Activated CD8-positive, alpha-beta T cell treated with anti-CD3 and anti-CD28 coated beads, Interleukin-2, amount 10 ng/mL, durations not matched to agents 7 days and 5 days (primary cell): Measurements from ENCODE around the gene KAT6B. TPM values are rescaled to one million over a fixed set of nuclear protein-coding genes. Genes with fewer than 3 reads are reported as not detected.

Experiments used
- ATAC-seq: fragments of 150-1000 bp; cut with Tn5 transposase; one replicate; pipeline ENCODE4 v1.10.0; 2021; ENCODE audit warnings: moderate library complexity
- CTCF ChIA-PET: fragments of 350-600 bp; sonication (Branson Sonifier 250); formaldehyde crosslinking; loops from one replicate; lab custom pipeline; 2021; ENCODE audit warnings: antibody characterized with exemption; lab: Charles Lee
- POLR2A ChIA-PET: fragments of 350-600 bp; sonication (Branson Sonifier 250); formaldehyde crosslinking; loops from one replicate; lab custom pipeline; 2021; ENCODE audit warnings: antibody characterized with exemption; lab: Charles Lee
- DNase-seq: peaks from one replicate; pipeline ENCODE4 v3.0.0-alpha.2; 2020
- H3K27ac Mint-ChIP-seq: one replicate; pipeline ENCODE4 v1.8.0; 2021; ENCODE audit warnings: mild to moderate bottlenecking, mixed read lengths
- H3K27me3 Mint-ChIP-seq: one replicate; pipeline ENCODE4 v1.8.0; 2021; ENCODE audit warnings: low read depth, mixed read lengths
- H3K36me3 Mint-ChIP-seq: one replicate; pipeline ENCODE4 v1.8.0; 2021; ENCODE audit warnings: low read depth, mixed read lengths
- H3K4me1 Mint-ChIP-seq: one replicate; pipeline ENCODE4 v1.8.0; 2021; ENCODE audit warnings: low read depth, mixed read lengths
- H3K4me3 Mint-ChIP-seq: one replicate; pipeline ENCODE4 v1.8.0; 2021; ENCODE audit warnings: mild to moderate bottlenecking, mixed read lengths
- H3K9me3 Mint-ChIP-seq: one replicate; pipeline ENCODE4 v1.8.0; 2022; ENCODE audit warnings: mixed read lengths; ENCODE audit not compliant: insufficient read depth
- total RNA-seq, 2 experiments: library from RNA; stranded (reverse); gene quantifications; one replicate each; pipeline ENCODE4 v1.2.3, GENCODE V29; 2021

Gene KAT6B
- total RNA-seq, 2 experiments from 2014 or later = 40.3 to 43.1 TPM

GRCh38 chr10:75066271-75066670 lies 239.9 kb downstream of the KAT6B start:
- no peaks in the 10 kb centered on the region for H3K36me3 Mint-ChIP-seq
- ChIA-PET CTCF (no interaction called here), POLR2A (interaction anchor here (1.3 kb wide), 1 partner anchor 45 kb away, joined by 3 read pairs; the partner anchor contains the start of gene SAMD8)
- H3K4me3 Mint-ChIP-seq = no peak overlapping the region
- H3K27ac Mint-ChIP-seq = no peak overlapping the region
- peaks cover 8% of the 10 kb centered on the region for H3K4me1 Mint-ChIP-seq
- H3K9me3 Mint-ChIP-seq = no peaks in the 10 kb centered on the region
- ATAC-seq (no peak), DNase-seq (no peak)
- H3K27me3 Mint-ChIP-seq = no peaks in the 10 kb centered on the region

- H3K4me1 Mint-ChIP-seq = peaks cover 3% of the 10 kb centered on the region
- ATAC-seq (no peak), DNase-seq (no peak)
- H3K4me3 Mint-ChIP-seq = no peak overlapping the region
- CTCF ChIA-PET = no interaction called here
- H3K9me3 Mint-ChIP-seq = no peaks in the 10 kb centered on the region
- H3K27ac Mint-ChIP-seq = no peak overlapping the region
- no peaks in the 10 kb centered on the region for H3K36me3 Mint-ChIP-seq
- H3K27me3 Mint-ChIP-seq = no peaks in the 10 kb centered on the region
- POLR2A ChIA-PET = no interaction called here
These were observed 240.9 kb downstream of the KAT6B start for GRCh38 chr10:75067272-75067671.

- H3K27me3 Mint-ChIP-seq = no peaks in the 10 kb centered on the region
These were observed 242.1 kb downstream of the KAT6B start for GRCh38 chr10:75068523-75068922.

GRCh38 chr10:75070476-75070875 lies 244.1 kb downstream of the KAT6B start:
- H3K4me3 Mint-ChIP-seq = no peak overlapping the region
- ChIA-PET CTCF (interaction anchor here (0.6 to 1.0 kb wide), 2 partner anchors 16 to 30 kb away, joined by 3 read pairs; no protein-coding TSS in a partner anchor), POLR2A (no interaction called here)
- no peak for ATAC-seq
- no peaks in the 10 kb centered on the region for H3K27me3 Mint-ChIP-seq
- peaks cover 13% of the 10 kb centered on the region for H3K4me1 Mint-ChIP-seq
- H3K36me3 Mint-ChIP-seq = no peaks in the 10 kb centered on the region
- H3K27ac Mint-ChIP-seq = no peak overlapping the region
- no peak for DNase-seq
- no peaks in the 10 kb centered on the region for H3K9me3 Mint-ChIP-seq

More at GRCh38 chr10:75068523-75068922, 242.1 kb downstream of the KAT6B start:
- POLR2A ChIA-PET = interaction anchor here (0.6 kb wide), 1 partner anchor 181 kb away, joined by 3 read pairs; no protein-coding TSS in a partner anchor
- H3K9me3 Mint-ChIP-seq = no peaks in the 10 kb centered on the region
- ATAC-seq (no peak), DNase-seq (no peak)
- no peaks in the 10 kb centered on the region for H3K36me3 Mint-ChIP-seq
- CTCF ChIA-PET = no interaction called here
- H3K27ac Mint-ChIP-seq = no peak overlapping the region
- no peaks in the 10 kb centered on the region for H3K4me1 Mint-ChIP-seq
- H3K4me3 Mint-ChIP-seq = no peak overlapping the region

- H3K27me3 Mint-ChIP-seq = no peaks in the 10 kb centered on the region
- no peak overlapping the region for H3K27ac Mint-ChIP-seq
- H3K9me3 Mint-ChIP-seq = no peaks in the 10 kb centered on the region
- ChIA-PET CTCF (interaction anchor here (1.0 kb wide), 1 partner anchor 17 kb away, joined by 3 read pairs; no protein-coding TSS in a partner anchor), POLR2A (no interaction called here)
- no peaks in the 10 kb centered on the region for H3K36me3 Mint-ChIP-seq
- H3K4me1 Mint-ChIP-seq = peaks cover 15% of the 10 kb centered on the region
- ATAC-seq (no peak), DNase-seq (no peak)
- no peak overlapping the region for H3K4me3 Mint-ChIP-seq
These were observed 244.6 kb downstream of the KAT6B start for GRCh38 chr10:75070961-75071428.

- H3K9me3 Mint-ChIP-seq = no peaks in the 10 kb centered on the region
- no peaks in the 10 kb centered on the region for H3K27me3 Mint-ChIP-seq
- CTCF ChIA-PET = no interaction called here
- no peaks in the 10 kb centered on the region for H3K36me3 Mint-ChIP-seq
- peaks cover 20% of the 10 kb centered on the region for H3K4me1 Mint-ChIP-seq
- ATAC-seq (no peak), DNase-seq (no peak)
- no peak overlapping the region for H3K4me3 Mint-ChIP-seq
- no peak overlapping the region for H3K27ac Mint-ChIP-seq
- POLR2A ChIA-PET = no interaction called here
These were observed 245.4 kb downstream of the KAT6B start for GRCh38 chr10:75071756-75072155.

- Mint-ChIP-seq H3K4me1 (peaks cover 20% of the 10 kb centered on the region), H3K4me3 (no peak overlapping the region), H3K27ac (no peak overlapping the region), H3K36me3 (no peaks in the 10 kb centered on the region), H3K9me3 (no peaks in the 10 kb centered on the region), H3K27me3 (no peaks in the 10 kb centered on the region)
- no peak for ATAC-seq
- POLR2A ChIA-PET = no interaction called here
- DNase-seq = no peak
- CTCF ChIA-PET = no interaction called here
These were observed 246.3 kb downstream of the KAT6B start for GRCh38 chr10:75072727-75073126.

GRCh38 chr10:75073442-75073841 lies 247.0 kb downstream of the KAT6B start:
- ChIA-PET CTCF (no interaction called here), POLR2A (no interaction called here)
- no peak for DNase-seq
- Mint-ChIP-seq H3K36me3 (no peaks in the 10 kb centered on the region), H3K4me3 (no peak overlapping the region), H3K27me3 (no peaks in the 10 kb centered on the region), H3K4me1 (peaks cover 20% of the 10 kb centered on the region), H3K27ac (no peak overlapping the region), H3K9me3 (no peaks in the 10 kb centered on the region)
- no peak for ATAC-seq

GRCh38 chr10:75074711-75075445 lies 248.5 kb downstream of the KAT6B start:
- Mint-ChIP-seq H3K9me3 (no peaks in the 10 kb centered on the region), H3K4me1 (peaks cover 20% of the 10 kb centered on the region), H3K36me3 (no peaks in the 10 kb centered on the region), H3K4me3 (no peak overlapping the region), H3K27ac (peak overlapping the region; percentile 62), H3K27me3 (no peaks in the 10 kb centered on the region)
- ChIA-PET CTCF (interaction anchor here (1.0 to 1.3 kb wide), 2 partner anchors 10 to 30 kb away, joined by 3 read pairs; no protein-coding TSS in a partner anchor), POLR2A (no interaction called here)
- DNase-seq = no peak
- ATAC-seq = no peak

- no peak overlapping the region for H3K27ac Mint-ChIP-seq
- ChIA-PET CTCF (interaction anchor here (1.2 to 1.8 kb wide), 2 partner anchors 23 to 337 kb away, joined by 4 to 6 read pairs; a partner anchor contains a TSS), POLR2A (interaction anchor here (1.1 kb wide), 1 partner anchor 35 kb away, joined by 4 read pairs; the partner anchor contains the start of gene SAMD8)
- ATAC-seq (no peak), DNase-seq (no peak)
- no peak overlapping the region for H3K4me3 Mint-ChIP-seq
- H3K4me1 Mint-ChIP-seq = peaks cover 20% of the 10 kb centered on the region
- H3K9me3 Mint-ChIP-seq = peaks cover 5% of the 10 kb centered on the region
- H3K27me3 Mint-ChIP-seq = no peaks in the 10 kb centered on the region
- no peaks in the 10 kb centered on the region for H3K36me3 Mint-ChIP-seq
These were observed 249.9 kb downstream of the KAT6B start for GRCh38 chr10:75076348-75076747.

GRCh38 chr10:75079436-75080083 lies 253.2 kb downstream of the KAT6B start:
- no peak for ATAC-seq
- Mint-ChIP-seq H3K27ac (no peak overlapping the region), H3K36me3 (no peaks in the 10 kb centered on the region), H3K9me3 (peaks cover 9% of the 10 kb centered on the region), H3K27me3 (no peaks in the 10 kb centered on the region), H3K4me3 (no peak overlapping the region), H3K4me1 (peaks cover 16% of the 10 kb centered on the region)
- ChIA-PET POLR2A (no interaction called here), CTCF (no interaction called here)
- DNase-seq = no peak

- Mint-ChIP-seq H3K27me3 (no peaks in the 10 kb centered on the region), H3K4me3 (no peak overlapping the region), H3K9me3 (peaks cover 9% of the 10 kb centered on the region), H3K4me1 (peaks cover 6% of the 10 kb centered on the region), H3K27ac (no peak overlapping the region), H3K36me3 (no peaks in the 10 kb centered on the region)
- ChIA-PET POLR2A (no interaction called here), CTCF (no interaction called here)
- ATAC-seq = no peak
- DNase-seq = no peak
These were observed 254.2 kb downstream of the KAT6B start for GRCh38 chr10:75080554-75080953.
